NOMO-1 (cell line): ENCODE measurements around the gene PRKD2.
"Not testable (repeated sequence)": the region's sequence is repeated elsewhere in the genome, so short reads cannot be mapped to it uniquely, and the experiment has no call there.

ENCODE experiments used
- DNase-seq, 2 experiments: peaks; one replicate each; lab custom pipeline; 2025; ENCODE audit not compliant: unreplicated experiment in 2 of 2; lab: John Stamatoyannopoulos, UW

PRKD2 gene

DNA sequence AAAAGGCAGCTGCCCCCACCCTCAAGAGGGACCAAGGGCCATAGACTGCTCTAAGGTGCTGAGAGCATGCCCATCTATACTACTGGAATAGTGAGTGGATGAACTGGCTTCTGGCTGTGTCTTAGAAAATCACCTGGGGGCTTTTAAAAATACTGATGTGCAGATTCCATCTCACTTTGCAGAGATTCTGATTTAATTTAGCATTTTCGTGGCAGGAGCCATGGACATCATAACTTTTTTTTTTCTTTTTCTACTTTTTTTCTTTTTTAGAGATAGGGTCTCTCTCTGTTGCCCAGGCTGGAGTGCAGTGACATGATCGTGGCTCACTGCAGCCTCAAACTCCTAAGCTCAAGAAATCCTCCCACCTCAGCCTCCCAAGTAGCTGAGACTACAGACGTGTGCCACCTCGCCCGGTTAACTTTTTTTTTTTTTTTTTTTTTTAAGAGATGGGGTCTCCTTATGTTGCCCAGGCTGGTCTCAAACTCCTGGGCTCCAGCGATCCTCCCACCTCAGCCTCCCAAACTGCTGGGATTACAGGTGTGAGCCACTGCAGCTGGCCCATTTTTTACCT lies 4.1 kb downstream of the PRKD2 start:
- not testable (repeated sequence) for DNase-seq

DNA sequence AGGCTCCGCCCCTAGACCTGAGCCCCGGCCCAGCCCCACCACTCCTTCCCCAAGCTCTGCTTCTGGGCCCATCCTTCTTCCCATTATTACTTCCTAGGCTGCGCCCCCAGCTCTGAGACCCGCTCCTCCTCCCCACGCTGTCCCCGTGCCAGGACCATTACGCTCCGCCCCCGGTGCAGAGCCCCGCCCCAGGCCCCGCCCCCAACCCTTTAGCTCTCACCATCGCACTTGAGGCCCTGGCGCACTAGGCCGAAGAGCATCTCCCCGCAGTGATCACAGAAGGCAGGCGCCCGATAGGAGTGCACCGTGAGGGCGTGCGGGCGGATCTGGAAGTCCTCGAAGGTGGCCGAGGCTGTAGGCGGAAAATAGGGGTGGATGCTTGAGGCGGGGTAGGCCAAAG lies 6.2 kb downstream of the PRKD2 start:
- DNase-seq, result no peak

- DNase-seq, result peak; percentile 50 to 55
Observed at GRCh38 chr19:46704379-46705076, 12.4 kb downstream of the PRKD2 start.

DNA sequence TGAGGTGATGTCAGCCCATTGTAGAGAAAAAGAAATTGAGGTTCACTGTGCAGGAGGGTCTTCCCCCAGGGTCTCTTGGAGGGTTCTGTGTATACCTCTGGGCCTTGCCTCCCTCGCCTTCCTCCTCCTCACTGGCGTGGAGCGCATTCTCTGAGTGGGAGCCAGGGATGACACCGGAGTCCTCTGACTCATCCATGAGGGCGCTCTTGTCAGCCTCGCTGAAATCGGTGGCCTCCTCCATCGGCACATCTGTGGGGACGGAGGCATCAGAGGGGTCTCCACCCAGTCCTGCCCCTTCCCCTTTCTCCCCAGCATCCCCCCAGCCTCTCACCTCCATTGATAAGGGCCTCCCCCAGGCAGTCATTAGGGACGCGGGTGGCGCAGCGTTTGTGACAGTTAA lies 16.2 kb downstream of the PRKD2 start:
- no peak for DNase-seq

GRCh38 chr19:46698395-46699321 lies 18.3 kb downstream of the PRKD2 start:
- DNase-seq, result no peak

DNA sequence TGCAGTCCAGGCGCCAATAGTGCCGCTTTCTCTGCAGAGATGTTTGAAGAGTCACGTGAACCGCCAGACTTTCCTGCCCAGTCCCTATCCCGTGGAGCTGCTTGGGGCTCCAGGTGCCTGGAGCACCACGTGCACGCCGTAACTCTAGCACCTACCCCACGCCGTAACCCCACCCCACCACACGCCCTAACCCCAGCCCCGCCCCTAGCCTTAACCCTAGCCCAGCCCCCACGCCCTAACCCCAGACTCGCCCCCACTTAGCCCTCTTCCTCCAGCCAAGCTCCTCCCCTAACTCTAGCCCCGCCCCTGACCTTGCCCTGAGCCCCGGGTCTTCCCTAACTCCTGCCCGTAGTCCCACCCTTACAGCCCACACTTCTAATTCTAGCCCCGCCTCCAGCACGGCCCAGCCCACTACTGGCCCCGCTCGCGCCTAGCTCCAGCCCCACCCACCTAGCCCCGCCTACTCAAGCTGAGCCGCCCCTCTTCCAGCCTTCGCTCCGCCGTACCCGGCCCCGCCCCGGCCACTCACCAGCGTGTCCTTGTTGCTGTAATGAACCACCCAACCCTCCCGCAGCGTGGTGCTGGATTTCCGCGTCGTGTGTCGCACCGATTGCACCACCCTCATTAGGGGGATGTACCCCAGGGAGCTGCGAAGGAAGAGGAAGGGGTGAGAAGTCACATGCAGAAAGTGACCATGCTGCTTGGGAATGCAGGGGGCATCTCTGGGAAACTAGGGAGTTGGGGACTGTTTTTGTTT lies 19.5 kb downstream of the PRKD2 start:
- no peak for DNase-seq

- no peak for DNase-seq
Observed at GRCh38 chr19:46696866-46697203, 20.1 kb downstream of the PRKD2 start.

- DNase-seq, result no peak
Observed at GRCh38 chr19:46696052-46696451, 20.9 kb downstream of the PRKD2 start.

DNA sequence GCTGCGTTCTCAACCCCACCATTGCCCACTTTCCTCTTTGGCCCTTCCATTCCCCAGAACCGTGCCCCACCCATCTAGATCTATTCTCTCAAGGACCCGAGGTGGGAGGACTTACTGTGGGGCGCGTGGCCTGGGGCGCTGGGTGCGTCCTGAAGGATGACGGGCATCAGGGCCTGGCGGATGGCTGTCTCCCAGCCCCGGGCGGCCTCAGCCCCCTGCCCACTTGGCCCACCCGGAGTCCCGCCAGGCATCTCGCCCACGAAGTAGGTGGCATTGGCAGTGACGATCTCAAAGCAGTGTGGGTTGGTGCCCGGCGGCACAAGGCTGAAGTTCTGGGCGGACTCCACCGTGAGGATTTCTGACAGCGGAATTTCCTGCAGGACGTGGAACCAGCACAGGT lies 23.2 kb downstream of the PRKD2 start:
- DNase-seq, result no peak

DNA sequence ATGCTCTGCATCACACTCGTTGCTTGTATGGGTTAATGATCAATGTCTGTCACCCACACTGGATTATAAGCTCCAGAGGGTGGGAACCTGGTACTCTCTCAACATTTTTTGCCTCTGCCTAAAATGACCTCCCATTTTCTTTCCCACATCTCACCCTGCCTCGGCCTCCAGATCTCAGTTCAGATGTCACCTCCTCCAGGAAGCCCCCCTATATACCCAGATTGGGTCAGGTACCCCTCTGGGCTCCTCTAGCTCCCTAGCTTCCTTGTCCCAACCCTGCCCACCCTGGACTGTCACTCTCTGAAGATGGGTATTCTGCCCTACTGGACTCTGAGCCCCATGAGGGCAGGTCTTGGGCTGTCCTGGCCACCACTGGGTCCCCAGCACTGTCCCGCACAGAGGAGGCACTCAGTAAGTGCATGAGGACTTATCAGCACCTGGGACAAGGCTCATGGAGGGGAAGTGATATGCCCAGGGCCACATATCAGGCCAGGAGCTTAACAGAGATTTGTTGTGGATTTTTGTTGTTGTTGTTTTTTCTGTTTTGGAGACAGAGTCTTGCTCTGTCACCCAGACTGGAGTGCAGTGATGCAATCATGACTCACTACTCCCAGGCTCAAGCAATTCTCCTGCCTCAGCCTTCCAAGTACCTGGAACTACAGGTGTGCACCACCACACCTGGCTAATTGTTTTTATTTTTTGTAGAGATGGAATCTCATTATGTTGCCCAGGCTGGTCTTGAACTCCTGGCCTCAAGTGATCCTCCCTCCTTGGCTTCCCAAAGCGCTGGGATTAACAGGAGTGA lies 23.8 kb downstream of the PRKD2 start:
- DNase-seq, result no peak

GRCh38 chr19:46691948-46692347 lies 25.0 kb downstream of the PRKD2 start:
- no peak for DNase-seq

DNA sequence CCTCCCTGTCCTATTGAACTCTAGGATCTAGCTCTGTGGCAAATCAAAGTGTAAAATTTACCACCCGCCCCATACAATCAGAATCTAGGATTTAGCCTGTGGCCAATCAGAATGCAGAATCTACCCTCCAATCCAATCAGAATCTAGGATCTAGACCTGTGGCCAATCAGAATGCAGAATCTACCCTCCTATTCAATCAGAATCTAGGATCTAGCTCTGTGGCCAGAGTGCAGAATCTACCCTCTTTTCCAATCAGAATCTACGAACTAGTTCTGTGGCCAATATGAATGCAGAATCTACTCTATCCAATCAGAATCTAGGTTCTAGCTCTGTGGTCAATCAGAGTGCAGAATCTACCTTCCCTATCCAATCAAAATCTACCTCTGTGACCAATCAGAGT lies 25.8 kb downstream of the PRKD2 start:
- DNase-seq, result no peak

GRCh38 chr19:46689358-46689757 lies 27.6 kb downstream of the PRKD2 start:
- no peak for DNase-seq

GRCh38 chr19:46687438-46688145 lies 29.3 kb downstream of the PRKD2 start:
- DNase-seq, result no peak

- no peak for DNase-seq
Observed at GRCh38 chr19:46685189-46685588, 31.7 kb downstream of the PRKD2 start.

- DNase-seq, result no peak
Observed at GRCh38 chr19:46678110-46678732, 38.7 kb downstream of the PRKD2 start.

- DNase-seq, result no peak
Observed at GRCh38 chr19:46674416-46675178, 42.3 kb downstream of the PRKD2 start.

DNA sequence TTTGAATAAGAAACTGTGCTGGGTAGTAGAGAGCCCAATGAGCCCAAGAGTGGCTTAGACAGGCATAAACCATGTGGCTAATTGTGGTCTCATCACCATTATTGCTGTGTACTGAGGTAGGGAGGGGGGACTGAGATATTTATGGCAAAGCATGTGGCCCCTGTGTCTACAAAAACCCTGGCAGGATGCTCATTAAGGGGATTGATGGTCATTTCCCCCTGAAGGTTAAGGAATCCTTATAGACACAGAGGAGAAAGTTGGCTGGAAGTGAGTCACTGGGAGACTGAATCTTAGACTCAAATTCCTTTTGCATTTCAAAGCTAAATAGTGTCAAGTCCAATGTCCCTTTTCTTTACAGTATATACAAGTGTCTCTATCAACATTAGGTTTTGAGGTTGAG lies 46.1 kb downstream of the PRKD2 start:
- DNase-seq, result no peak

DNA sequence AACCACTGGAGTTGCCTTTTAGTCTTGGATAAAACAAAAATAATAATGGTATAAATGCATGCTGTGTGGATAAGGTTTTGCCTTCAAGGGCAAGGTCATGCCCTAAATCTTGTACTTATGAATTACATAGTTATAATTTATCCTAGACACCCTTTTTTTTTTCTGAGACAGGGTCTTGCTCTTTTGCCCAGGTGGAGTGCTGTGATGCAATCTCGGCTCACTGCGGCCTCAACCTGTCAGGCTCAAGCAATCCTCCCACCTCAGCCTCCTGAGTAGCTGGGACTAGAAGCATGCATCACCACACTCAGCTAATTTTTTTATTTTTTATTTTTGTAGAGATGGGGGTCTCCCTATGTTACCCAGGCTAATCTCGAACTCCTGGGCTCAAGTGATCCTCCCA lies 48.3 kb downstream of the PRKD2 start:
- DNase-seq, result no peak
